SKM-1 (cell line): ENCODE results near the gene TYRP1.
"Not testable (repeated sequence)": the region's sequence is repeated elsewhere in the genome, so short reads cannot be mapped to it uniquely, and the experiment has no call there.

Source experiments
- DNase-seq: peaks from one replicate; lab custom pipeline; 2025; ENCODE audit not compliant: unreplicated experiment; lab: John Stamatoyannopoulos, UW

TYRP1 gene, protein sequence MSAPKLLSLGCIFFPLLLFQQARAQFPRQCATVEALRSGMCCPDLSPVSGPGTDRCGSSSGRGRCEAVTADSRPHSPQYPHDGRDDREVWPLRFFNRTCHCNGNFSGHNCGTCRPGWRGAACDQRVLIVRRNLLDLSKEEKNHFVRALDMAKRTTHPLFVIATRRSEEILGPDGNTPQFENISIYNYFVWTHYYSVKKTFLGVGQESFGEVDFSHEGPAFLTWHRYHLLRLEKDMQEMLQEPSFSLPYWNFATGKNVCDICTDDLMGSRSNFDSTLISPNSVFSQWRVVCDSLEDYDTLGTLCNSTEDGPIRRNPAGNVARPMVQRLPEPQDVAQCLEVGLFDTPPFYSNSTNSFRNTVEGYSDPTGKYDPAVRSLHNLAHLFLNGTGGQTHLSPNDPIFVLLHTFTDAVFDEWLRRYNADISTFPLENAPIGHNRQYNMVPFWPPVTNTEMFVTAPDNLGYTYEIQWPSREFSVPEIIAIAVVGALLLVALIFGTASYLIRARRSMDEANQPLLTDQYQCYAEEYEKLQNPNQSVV

DNA sequence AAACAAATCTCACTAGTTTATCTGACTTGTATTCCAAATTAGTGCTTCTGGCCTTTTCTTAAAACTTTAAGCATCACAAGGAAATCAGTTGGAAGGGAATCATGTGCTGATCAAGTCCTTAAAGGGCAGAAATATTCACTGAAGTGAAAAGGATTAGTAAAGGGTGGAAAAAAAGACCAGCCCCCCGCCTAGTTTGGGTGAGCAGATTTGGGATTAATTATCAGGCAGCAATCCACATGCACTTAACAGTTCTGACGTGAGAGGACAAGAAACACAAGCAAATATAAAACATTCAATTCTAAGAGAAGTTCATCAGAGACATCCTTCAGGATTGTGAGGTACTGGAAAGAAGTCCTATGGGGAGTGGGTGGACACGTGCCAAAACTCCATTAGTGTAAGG is at the start of gene TYRP1:
Gene TYRP1, plus strand, starts transcription at position 245 of the 400 bp plus-strand sequence. CDS start 612 bp downstream, outside the sequence.
- no peak for DNase-seq

DNA sequence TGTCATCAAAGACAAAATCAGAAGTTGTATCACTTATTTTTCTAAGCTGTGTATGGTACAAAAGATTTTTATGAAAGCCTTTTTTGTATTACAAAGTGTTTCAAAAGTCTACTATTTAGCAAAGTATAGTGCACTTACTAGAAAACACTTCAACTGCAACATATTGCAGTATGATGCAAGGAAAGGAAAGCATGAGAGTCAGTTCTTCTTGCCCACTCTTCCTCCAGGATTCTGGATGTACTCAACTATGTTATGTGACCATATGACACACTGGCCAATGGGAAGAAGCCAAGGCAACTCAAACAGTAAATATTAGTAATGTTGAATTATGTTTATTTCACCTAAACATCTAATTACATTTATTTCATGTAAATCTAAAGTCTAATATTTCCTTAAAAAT is 49.5 kb upstream of the TYRP1 start:
- DNase-seq, result no peak

DNA sequence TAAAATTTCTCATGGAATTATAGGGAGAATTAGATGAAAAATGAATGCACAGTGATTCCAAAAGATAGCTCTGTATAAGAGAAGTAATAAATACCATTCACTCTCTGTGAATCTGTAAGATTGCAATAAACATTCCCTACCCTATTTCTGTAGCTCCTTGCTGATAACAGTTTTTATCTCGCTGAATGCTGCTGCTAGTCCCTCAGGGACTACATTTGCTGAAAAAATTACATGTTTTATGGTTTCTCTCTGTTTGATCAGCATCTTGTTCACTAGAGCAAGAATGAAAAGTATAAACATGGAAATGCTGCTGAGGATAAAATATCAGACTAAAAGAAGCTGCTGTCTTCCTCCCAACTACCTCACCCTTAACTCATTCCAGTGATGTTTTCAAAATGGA is 44.3 kb upstream of the TYRP1 start:
- no peak for DNase-seq

DNA sequence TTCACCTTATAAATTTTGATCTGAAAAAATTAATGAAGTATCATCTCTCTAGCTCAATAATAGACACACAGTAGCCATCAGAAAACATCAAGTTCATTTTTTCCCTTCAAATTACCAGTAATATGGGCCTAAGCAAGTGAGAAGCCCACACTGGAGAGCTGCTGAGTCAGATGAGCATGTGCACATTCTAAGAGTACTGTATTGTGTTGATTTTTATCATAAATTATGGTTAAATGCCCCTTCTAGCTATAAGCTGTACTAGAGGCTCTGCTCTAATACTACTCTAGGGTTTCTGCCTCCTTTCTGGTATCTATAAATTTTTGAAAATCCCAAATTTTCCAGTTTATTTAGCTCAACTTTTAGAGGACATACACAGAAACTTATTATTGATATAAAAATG is 42.1 kb upstream of the TYRP1 start:
- no peak for DNase-seq

DNA sequence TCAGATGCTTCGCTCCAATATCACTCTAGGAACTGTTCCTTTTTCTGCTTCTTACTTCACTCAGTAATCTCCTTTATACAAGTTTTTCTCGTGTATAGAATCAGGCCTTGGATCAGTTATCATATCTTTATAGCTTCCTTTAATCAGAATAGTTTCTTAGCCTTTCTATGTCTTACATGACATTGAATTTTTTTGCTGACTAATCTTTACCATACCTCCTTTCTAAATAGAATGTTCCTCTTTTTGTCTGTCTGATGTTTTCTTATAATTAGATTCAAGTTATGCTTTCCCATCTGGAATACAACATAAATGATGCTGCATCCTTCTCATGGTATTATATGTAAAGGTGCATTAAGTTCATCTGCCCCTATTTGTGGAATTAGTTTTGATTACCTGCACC is 40.2 kb upstream of the TYRP1 start:
- DNase-seq, result no peak

DNA sequence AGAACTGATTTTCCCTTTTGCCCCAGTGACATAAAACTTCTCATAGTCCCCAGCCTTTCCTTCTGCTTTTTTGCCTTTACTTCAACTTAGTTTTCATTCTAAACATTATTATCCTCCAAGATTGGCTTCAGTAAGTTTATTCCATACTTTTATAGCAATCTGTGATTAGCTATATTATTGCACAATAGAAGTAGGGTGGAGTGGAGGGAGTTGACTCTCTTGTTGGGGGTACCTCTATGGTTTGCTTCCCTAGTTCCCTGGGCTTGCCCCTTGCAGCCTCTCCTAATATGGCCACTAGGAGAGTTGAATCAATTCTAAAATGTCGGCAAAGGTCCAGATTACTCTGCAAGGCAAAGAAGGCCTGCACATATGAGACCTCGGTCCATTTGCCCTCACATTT is 36.4 kb upstream of the TYRP1 start:
- DNase-seq, result no peak

DNA sequence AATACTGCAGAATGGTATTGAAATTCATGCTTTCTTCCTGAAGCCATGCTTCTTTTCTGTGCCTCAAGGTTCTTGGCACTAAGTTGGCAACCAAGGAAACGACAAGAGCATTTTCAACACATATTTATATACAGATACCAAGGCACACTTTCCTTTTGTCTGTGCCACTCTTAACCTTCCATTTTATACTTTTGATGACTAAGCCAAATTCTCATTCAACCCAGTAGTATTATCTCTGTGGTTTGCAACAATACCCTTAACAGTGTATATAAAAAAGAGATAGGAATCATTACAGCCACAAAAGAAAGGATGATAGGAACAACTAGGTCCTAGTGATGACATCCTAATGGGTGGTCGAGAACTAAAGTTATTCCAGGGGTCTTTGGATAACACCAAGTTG is 36.0 kb upstream of the TYRP1 start:
- no peak for DNase-seq

DNA sequence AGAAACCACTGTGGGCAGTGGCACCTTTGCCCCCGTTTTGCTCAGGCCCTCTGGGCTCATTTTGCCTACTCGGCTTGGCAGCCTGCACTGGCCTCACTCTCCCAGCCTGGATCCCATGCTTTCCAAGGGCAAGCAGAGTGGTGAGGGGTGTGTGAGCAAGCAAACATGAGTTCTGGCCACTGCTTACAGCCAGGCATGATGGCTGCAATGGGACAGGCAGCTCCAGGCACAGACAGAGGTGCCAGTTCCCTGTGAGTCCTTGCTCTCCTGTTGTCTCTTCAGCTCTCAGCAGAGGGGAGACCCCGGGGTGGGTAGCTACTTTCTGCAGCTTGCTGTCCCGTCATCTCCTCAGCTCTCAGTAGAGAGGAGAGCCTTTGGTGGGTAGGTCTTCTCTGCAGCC is 35.2 kb upstream of the TYRP1 start:
- no peak for DNase-seq

DNA sequence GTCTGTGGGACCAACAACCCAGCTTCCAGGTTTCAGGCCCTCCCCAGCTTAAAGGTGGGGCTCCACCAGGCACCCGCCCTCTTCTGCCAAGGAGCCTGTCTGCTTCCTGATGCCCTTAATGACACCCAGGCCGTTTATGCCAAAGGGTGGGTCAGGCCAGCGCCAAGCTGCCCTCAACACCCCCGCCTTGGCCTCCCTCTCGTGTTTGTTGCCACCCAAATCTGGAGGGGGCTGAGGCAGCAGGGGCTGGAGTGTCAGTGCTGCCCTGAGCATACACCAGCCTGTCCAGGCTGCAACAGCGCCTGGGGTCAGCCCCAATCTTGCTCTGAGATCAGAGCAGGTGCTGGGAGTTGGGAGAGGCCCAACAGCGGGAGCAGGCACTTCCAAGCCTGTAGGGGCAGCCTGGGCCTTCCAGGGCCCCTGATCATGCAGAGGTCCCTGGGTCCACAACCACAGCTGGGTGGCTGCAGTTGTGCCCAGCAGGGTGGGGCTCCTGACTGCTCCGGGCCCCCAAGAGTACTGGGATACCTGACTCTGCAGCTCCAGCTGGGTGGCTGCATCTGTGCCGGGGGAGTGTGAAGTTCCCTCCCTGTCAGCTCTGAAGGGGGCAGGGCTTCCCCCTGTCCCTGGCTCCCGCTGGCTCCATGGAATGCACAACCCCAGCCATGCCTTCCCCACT is 34.5 kb upstream of the TYRP1 start:
- no peak for DNase-seq

DNA sequence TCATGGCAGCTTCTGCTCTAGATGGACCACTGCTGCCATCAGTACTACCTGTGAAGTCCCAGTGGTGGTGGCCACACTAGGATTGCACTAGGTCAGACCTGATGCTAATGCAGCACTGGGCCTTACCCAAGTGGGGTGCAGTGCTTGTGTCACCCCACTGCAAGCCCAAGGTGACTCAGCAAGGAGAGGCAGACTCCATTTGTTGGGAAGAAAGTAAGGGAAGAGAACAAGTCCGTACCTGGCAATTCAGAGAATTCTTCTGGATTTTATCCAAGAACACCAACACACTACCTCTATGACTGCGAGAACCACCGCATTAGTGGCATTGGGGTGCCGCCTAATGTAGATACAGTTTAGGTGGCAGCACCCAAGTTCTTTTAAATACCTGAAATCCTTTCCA is 34.0 kb upstream of the TYRP1 start:
- no peak for DNase-seq

DNA sequence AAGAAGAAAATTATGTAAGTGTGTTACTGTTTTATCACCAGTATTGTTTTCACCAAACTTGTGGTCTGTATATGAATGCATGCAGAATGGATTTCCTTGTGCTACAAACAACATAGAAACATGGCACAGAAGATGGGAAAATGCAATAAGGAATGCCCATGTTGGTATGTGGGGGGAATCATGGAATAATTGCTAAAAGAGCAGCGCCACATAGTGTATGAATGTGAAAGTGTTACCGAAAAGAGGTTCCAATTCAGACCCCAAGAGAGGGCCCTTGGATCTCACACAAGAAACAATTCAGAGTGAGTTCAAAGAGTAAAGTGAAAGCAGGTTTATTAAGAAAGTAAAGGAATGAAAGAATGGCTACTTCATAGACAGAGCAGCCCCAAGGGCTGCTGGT is 26.4 kb upstream of the TYRP1 start:
- DNase-seq, result no peak

DNA sequence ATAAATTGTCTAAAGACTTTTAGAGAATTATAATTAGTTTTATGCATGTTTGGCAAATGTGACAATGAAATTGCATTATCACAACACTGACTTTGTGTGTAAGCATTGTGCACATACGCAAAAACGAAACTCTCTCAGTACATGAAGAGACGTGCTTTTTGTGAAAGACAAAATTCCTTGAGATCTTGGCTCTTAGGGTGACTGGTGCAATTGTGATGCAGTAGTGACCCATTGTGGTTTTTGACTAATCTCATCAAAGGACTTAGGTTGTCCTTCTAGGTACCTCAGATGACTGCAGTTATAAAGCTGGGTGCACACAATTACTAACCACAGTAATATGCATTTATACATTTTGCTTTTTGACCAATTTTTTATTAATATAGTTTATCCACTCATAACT is 25.3 kb upstream of the TYRP1 start:
- DNase-seq, result no peak

DNA sequence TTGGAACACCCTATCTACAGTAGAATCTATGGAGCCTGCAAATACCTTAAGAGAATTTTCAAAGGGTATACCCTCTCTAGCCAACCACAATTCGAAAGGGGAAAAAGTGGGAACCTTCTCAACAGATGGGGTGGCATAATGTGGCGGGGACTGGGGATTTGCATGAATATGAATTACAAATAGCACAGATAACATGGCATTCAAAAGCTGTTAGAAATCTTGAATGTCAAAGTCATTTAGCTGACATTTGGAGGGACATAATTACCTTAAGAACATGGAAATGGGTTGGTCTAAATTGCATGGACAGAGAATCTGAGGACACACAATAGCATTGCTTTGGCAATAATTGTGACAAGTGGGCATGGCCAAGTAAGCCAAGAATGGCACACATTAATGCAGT is 23.2 kb upstream of the TYRP1 start:
- no peak for DNase-seq

DNA sequence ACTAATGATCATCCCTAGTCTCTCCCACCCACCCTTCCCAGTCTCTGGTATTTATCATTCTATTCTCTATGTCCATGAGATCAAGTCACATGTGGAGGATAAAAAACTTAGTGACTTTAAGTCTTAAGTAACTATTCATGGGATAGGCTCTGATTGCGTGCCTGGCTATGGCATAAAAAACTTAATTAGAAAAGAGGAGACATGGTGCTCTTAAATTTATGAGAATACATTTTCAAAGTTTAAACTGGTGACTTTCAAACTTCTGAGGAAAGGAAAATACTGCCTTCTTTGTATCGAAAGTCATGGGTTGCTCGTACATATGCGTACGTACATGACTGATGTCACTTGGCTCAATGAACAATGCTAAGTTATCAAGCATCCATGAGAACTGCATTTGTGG is 18.2 kb upstream of the TYRP1 start:
- DNase-seq, result no peak

DNA sequence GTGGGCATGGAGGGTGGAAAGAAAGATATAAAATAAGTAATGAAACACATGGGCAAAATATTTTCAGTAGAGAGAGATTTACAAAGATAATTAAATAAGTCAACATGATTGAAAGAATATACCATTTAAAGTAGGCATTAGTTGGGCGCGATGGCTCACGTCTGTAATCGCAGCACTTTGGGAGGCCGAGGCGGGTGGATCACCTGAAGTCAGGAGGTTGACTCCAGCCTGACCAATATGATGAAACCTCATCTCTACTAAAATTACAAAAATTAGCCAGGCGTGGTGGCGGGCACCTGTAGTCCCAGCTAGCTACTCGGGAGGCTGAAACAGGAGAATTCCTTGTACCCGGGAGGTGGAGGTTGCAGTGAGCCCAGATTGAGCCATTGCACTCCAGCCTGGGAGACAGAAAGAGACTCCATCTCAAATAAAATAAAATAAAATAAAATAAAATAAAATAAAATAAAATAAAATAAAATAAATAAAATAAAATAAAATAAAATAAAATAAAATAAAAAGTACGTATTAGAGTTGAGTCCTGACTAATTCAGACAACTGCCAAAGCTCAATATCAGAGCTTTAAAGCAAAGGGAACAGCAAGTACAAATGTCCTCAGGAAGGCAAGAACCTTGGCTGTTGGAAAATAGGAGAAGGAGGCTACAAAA is 15.6 kb upstream of the TYRP1 start:
- not testable (repeated sequence) for DNase-seq

DNA sequence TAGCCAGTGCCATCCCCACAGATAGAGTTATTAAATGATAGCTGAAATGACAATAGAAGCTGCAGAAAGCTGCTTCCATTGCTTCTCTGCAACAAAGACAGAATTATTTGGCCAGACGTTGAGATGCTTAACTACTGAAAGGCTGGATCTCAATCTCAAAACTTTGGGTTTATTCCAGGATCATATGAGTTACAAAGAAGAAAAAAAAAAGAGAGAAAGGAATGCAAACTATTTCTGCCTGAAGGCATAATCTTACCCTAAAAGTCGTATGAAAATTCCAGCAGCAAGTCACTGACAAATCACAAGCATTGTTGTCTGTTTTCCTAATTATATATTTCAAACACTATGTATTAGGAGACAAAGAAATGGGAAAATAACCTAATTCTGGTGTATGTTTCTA is 12.8 kb upstream of the TYRP1 start:
- no peak for DNase-seq

DNA sequence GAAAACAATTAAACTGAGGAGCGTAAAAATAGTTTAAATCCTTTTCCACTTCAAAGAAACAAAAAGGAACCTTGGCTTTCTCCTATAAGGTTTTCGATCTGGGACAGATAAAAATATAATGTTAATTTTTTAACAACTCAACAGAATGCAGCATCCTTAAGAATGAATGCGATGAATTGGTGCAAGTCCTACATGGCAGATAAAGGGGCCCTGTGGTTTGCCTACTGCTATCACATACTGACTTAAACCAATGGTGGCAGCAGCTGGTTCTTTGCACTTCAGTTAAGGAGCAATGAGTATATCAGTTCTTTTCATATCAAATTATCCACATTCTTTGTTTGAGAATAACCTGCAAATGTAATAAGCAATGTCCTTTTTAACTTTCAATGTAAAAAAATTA is 12.4 kb upstream of the TYRP1 start:
- DNase-seq, result no peak

DNA sequence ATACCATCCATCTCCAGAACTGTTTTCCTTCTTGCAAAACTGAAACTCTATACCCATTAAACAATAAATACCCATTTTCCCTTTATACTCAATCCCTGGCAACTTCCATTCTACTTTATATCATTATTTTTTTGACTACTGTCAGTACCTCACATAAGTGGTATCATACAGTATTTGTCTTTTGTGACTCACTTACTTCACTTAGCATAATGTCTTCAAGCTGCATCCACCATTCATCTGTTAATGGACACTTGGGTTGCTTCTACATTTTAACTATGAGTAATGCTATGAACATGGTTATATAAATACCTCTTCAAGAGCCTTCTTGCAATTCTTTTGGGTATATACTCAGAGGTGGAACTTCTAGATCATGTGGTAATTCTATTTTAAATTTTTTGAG is 11.6 kb upstream of the TYRP1 start:
- no peak for DNase-seq

DNA sequence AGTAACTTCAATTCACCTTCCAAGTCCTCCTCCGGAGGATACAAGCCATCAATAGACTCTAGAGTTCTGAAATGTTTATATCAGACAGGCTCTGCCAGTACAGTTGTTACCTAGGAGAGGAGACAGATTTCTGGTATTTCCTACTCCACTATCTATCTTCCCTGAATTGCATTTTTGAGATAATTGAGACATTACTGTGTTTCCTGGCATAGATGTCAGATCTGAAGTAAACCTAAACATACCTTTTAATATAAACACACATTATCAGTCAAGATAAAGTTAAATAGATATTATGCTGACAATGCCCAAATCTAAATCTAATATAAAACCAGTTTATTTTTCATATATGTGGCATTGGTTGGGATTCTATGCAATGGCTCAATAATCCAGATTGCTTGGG is 8.2 kb upstream of the TYRP1 start:
- DNase-seq, result no peak

DNA sequence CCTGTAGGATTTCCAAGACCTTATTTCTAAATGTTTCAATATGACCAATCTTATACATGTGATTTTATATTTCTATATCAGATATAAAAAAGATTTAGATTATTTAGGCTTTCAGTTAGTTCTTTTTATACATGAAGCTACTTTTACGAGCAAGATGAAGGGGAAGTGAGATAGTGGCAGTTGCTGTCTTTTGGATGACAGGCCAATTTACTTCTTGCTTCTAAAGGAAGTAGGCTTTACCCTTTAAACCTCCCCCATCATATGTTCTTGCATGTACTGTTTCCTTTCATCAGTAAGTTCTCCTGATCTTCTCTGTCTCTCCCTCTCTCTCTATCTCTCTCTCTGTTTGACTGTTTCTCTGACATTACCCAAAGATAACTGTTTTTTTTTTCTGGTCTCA is 4.0 kb upstream of the TYRP1 start:
- peak; percentile 24 for DNase-seq

DNA sequence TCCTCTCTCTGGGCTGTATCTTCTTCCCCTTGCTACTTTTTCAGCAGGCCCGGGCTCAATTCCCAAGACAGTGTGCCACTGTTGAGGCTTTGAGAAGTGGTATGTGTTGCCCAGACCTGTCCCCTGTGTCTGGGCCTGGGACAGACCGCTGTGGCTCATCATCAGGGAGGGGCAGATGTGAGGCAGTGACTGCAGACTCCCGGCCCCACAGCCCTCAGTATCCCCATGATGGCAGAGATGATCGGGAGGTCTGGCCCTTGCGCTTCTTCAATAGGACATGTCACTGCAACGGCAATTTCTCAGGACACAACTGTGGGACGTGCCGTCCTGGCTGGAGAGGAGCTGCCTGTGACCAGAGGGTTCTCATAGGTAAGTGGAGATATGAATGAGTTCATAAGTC is 828 bp downstream of the TYRP1 start:
- DNase-seq, result no peak

DNA sequence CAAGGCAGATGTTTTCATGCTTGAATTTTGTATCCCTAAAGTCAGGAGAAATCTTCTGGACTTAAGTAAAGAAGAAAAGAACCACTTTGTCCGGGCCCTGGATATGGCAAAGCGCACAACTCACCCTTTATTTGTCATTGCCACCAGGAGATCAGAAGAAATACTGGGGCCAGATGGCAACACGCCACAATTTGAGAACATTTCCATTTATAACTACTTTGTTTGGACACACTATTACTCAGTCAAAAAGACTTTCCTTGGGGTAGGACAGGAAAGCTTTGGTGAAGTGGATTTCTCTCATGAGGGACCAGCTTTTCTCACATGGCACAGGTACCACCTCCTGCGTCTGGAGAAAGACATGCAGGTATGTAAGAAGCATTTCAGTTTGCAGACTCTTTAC is 2.3 kb downstream of the TYRP1 start:
- DNase-seq, result no peak
